Measurements from ENCODE around the gene NFAM1.

Gene NFAM1, protein sequence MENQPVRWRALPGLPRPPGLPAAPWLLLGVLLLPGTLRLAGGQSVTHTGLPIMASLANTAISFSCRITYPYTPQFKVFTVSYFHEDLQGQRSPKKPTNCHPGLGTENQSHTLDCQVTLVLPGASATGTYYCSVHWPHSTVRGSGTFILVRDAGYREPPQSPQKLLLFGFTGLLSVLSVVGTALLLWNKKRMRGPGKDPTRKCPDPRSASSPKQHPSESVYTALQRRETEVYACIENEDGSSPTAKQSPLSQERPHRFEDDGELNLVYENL

DNA sequence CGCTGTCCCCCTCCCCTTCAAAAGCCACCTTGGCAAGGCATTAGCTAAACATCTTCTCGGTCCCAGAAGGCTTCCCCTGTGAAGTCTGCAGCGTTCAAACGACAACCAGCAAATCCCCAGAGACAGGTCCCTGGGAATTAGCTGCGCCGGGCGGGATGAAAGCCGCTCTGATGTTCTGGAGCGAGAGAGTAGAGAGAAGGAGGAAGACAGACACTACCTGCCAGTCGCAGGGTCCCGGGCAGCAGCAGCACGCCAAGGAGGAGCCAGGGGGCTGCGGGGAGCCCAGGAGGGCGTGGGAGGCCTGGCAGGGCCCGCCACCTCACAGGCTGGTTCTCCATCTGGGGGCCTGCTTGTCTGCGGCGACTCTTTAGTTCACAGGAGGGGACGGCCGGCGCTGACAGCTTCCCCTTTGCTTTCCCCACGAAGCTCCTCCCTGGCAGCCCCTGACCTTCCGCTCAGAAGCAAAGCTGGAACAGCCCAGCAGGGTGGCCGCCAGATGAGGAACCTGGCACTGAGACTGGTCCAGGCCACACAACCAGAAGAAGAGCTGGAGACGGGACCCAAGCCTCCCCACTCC, at the start of gene NFAM1:
NFAM1 (minus strand) TSS at position 384 of the 577 bp plus-strand sequence; CDS start at position 338, 46 bp downstream.
- Histone ChIP-seq H3K4me1 (ENCODE audit: control insufficient read depth in 5 of 5, insufficient read depth in 5 of 5, low read length in 5 of 5) (peaks cover 5 to 51% (median 29%) of the 10 kb centered on the region in 5 donors), H3K9ac (ENCODE audit: low read length in 5 of 5) (peak within 1 kb of the TSS in 3 of 5 donors; percentile 14 to 37 (median 31)), H3K36me3 (ENCODE audit: control insufficient read depth in 5 of 5, insufficient read depth in 5 of 5, low read length in 5 of 5) (no peaks in the 10 kb centered on the region), H3K27me3 (ENCODE audit: control insufficient read depth in 5 of 5, insufficient read depth in 4 of 5, low read length in 5 of 5) (peaks cover 3 to 49% (median 29%) of the 10 kb centered on the region in 5 donors), H3K27ac (ENCODE audit: low read depth, low read length) (no peak within 1 kb of the TSS), H3K9me3 (ENCODE audit: control insufficient read depth in 5 of 5, low read length in 5 of 5) (no peaks in the 10 kb centered on the region), H3K4me3 (ENCODE audit: low read depth in 1 of 5, low read length in 5 of 5) (peak within 1 kb of the TSS; percentile 33 to 51 (median 46))

DNA sequence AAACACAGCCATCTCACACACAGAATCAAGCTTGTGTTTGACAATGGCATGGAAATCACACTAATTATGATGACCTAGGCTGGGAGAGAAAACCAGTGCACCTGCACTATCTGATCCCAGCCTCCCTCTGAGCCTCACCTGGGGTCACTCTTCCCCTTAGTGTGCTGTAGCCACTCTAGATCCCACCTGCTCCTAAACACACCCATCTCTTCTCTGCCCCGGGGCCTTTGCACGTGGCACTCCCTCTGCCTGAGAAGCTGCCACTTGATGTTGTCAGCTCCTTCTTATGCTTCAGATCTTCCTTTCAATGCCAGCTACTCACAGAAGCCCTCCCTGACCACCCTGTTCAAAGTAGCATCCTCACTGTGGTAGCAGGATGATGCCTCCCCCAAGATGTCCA, 42.9 kb upstream of the NFAM1 start:
- Histone ChIP-seq H3K36me3 (ENCODE audit: control insufficient read depth in 5 of 5, insufficient read depth in 5 of 5, low read length in 5 of 5) (no peaks in the 10 kb centered on the region), H3K27ac (ENCODE audit: low read depth, low read length) (no peak overlapping the region), H3K4me3 (ENCODE audit: low read depth in 1 of 5, low read length in 5 of 5) (no peak overlapping the region)

DNA sequence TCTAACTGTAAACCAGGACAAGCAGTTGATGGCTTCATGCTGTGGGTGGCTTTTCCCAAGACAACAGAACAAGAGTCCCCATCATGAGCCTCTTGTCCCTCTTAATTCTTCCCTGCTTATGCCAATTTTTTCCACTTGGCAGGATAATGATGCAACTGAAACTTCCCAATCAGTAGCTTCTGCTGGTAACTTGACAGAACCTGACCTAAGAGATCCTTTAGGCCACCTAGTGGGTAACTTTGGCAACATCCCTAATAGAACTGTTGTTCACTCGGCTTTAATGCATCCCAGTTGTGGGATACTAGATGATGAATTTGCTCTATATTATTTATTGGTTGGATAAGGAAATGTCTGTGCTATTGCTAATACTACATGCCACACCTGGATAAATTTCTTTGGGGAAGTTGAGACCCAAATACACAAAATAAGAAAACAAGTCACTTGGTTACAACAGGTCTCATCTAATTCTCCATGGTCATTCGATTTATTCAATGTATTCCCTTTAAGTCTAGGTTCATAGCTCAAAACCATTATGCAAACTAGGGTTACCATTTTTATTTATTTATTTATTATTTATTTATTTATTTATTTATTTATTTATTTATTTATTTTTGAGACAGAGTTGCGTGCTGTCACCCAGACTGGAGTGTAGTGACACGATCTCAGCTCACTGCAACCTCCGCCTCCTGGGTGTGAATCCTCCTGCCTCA, 41.4 kb upstream of the NFAM1 start:
- no peak overlapping the region for H3K27ac ChIP-seq (ENCODE audit: low read depth, low read length)
- H3K36me3 ChIP-seq (ENCODE audit: control insufficient read depth in 5 of 5, insufficient read depth in 5 of 5, low read length in 5 of 5) = no peaks in the 10 kb centered on the region
- H3K4me1 ChIP-seq (ENCODE audit: control insufficient read depth in 5 of 5, insufficient read depth in 5 of 5, low read length in 5 of 5) = no peaks in the 10 kb centered on the region
- no peaks in the 10 kb centered on the region for H3K9me3 ChIP-seq (ENCODE audit: control insufficient read depth in 5 of 5, low read length in 5 of 5)
- no peak overlapping the region for H3K9ac ChIP-seq (ENCODE audit: low read length in 5 of 5)
- H3K27me3 ChIP-seq (ENCODE audit: control insufficient read depth in 5 of 5, insufficient read depth in 4 of 5, low read length in 5 of 5) = no peaks in the 10 kb centered on the region
- H3K4me3 ChIP-seq (ENCODE audit: low read depth in 1 of 5, low read length in 5 of 5) = no peak overlapping the region

More for the DNA sequence above, 42.9 kb upstream of the NFAM1 start:
- no peaks in the 10 kb centered on the region for H3K27me3 ChIP-seq (ENCODE audit: control insufficient read depth in 5 of 5, insufficient read depth in 4 of 5, low read length in 5 of 5)
- no peaks in the 10 kb centered on the region for H3K4me1 ChIP-seq (ENCODE audit: control insufficient read depth in 5 of 5, insufficient read depth in 5 of 5, low read length in 5 of 5)
- H3K9me3 ChIP-seq (ENCODE audit: control insufficient read depth in 5 of 5, low read length in 5 of 5) = no peaks in the 10 kb centered on the region
- H3K9ac ChIP-seq (ENCODE audit: low read length in 5 of 5) = no peak overlapping the region

DNA sequence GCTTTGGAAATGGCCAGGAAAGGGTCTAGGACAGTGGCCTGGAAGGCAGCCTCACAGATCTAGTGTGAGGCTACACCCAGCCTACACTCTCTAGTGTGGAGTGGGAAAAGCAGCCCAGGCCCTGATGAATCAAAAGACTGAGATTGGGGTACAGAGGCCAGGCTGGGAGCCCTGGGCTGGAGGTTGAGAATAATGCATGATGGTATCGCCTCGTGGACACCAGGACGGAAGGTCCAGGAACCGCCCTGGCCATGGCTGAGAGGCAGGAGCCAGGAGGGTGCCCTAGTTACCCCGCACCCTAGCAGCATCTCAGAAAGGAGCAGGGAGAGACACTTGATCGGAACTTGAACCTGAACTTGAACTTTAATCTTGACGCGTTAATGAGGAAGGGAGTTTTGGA, 40.5 kb upstream of the NFAM1 start:
- Histone ChIP-seq H3K36me3 (ENCODE audit: control insufficient read depth in 5 of 5, insufficient read depth in 5 of 5, low read length in 5 of 5) (no peaks in the 10 kb centered on the region), H3K4me3 (ENCODE audit: low read depth in 1 of 5, low read length in 5 of 5) (no peak overlapping the region), H3K9ac (ENCODE audit: low read length in 5 of 5) (no peak overlapping the region), H3K9me3 (ENCODE audit: control insufficient read depth in 5 of 5, low read length in 5 of 5) (no peaks in the 10 kb centered on the region), H3K27me3 (ENCODE audit: control insufficient read depth in 5 of 5, insufficient read depth in 4 of 5, low read length in 5 of 5) (no peaks in the 10 kb centered on the region), H3K27ac (ENCODE audit: low read depth, low read length) (no peak overlapping the region), H3K4me1 (ENCODE audit: control insufficient read depth in 5 of 5, insufficient read depth in 5 of 5, low read length in 5 of 5) (no peaks in the 10 kb centered on the region)

DNA sequence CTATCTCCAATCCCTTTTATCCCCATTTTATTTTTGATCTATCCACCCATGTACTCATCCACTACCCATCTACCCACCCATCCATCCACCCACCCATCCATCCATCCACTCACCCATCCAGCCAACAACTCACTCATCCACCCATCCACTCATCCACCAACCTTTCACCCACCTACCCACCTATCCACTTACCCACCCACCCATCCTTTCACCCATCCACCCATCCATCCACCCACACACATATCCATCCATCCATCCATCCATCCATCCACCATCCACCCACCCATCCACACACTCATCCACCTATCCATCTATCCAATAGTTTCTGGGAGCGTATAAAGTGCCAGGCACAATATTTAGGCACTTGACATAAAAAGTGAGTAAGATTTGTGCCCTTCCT, 39.2 kb upstream of the NFAM1 start:
- Histone ChIP-seq H3K4me1 (ENCODE audit: control insufficient read depth in 5 of 5, insufficient read depth in 5 of 5, low read length in 5 of 5) (no peaks in the 10 kb centered on the region), H3K4me3 (ENCODE audit: low read depth in 1 of 5, low read length in 5 of 5) (no peak overlapping the region), H3K27me3 (ENCODE audit: control insufficient read depth in 5 of 5, insufficient read depth in 4 of 5, low read length in 5 of 5) (no peaks in the 10 kb centered on the region), H3K36me3 (ENCODE audit: control insufficient read depth in 5 of 5, insufficient read depth in 5 of 5, low read length in 5 of 5) (no peaks in the 10 kb centered on the region), H3K27ac (ENCODE audit: low read depth, low read length) (no peak overlapping the region), H3K9ac (ENCODE audit: low read length in 5 of 5) (no peak overlapping the region), H3K9me3 (ENCODE audit: control insufficient read depth in 5 of 5, low read length in 5 of 5) (no peaks in the 10 kb centered on the region)

DNA sequence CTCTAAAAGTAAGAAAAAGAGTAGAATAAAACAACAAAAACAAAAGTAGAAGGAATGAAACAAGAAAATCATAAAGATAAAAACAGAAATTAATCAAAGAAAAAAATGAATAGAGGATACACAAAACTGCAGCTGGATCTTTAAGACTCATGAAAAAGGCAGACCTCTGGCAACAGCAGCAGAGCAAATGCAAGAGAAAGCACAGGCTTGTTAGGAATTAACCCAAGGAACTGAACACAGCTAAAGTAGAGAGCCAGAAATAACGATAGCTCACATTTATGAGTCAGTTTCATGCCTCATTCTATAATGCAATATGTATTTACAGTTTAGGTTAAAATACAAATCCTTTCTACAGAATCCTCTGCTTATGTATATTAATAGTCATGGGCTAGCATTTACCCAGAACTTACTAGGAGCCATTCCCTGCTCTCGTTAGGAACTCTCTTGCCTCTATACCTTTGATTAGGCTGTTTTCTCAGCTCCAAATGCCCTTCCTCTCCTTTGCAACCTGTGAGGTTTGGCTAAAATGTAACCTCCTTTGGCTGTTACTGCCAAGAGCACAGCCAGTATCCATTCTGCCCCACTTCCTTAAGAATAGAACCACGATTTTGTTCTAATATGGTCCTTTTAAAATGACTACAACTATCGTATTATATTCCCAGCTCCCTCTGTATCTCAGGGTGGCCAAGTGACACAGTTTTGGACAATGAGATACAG, 38.3 kb upstream of the NFAM1 start:
- H3K27ac ChIP-seq (ENCODE audit: low read depth, low read length) = no peak overlapping the region
- H3K9me3 ChIP-seq (ENCODE audit: control insufficient read depth in 5 of 5, low read length in 5 of 5) = no peaks in the 10 kb centered on the region
- no peak overlapping the region for H3K4me3 ChIP-seq (ENCODE audit: low read depth in 1 of 5, low read length in 5 of 5)
- no peak overlapping the region for H3K9ac ChIP-seq (ENCODE audit: low read length in 5 of 5)
- no peaks in the 10 kb centered on the region for H3K36me3 ChIP-seq (ENCODE audit: control insufficient read depth in 5 of 5, insufficient read depth in 5 of 5, low read length in 5 of 5)
- no peaks in the 10 kb centered on the region for H3K4me1 ChIP-seq (ENCODE audit: control insufficient read depth in 5 of 5, insufficient read depth in 5 of 5, low read length in 5 of 5)
- no peaks in the 10 kb centered on the region for H3K27me3 ChIP-seq (ENCODE audit: control insufficient read depth in 5 of 5, insufficient read depth in 4 of 5, low read length in 5 of 5)

DNA sequence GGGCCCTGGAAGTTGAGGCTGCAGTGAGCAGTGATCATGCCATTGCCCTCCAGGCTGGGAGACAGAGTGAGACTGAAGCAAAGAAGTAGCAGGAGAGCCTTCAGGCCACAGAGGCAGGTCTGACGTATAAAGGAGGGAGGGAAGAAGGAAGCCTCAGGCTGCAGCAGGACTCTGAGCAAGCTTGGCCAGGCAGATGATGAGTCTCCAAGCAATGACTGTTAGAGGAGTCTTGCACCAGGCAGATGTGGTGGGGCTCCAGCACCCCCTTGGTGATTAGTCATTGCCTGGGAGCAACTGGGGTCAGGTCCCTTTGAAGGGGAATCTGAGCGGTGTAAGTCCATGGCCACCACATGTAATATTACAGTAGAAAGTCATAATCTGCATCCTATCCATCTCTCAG, 36.6 kb upstream of the NFAM1 start:
- H3K27me3 ChIP-seq (ENCODE audit: control insufficient read depth in 5 of 5, insufficient read depth in 4 of 5, low read length in 5 of 5) = no peaks in the 10 kb centered on the region
- no peak overlapping the region for H3K9ac ChIP-seq (ENCODE audit: low read length in 5 of 5)
- H3K9me3 ChIP-seq (ENCODE audit: control insufficient read depth in 5 of 5, low read length in 5 of 5) = no peaks in the 10 kb centered on the region
- no peaks in the 10 kb centered on the region for H3K4me1 ChIP-seq (ENCODE audit: control insufficient read depth in 5 of 5, insufficient read depth in 5 of 5, low read length in 5 of 5)
- H3K4me3 ChIP-seq (ENCODE audit: low read depth in 1 of 5, low read length in 5 of 5) = no peak overlapping the region
- H3K36me3 ChIP-seq (ENCODE audit: control insufficient read depth in 5 of 5, insufficient read depth in 5 of 5, low read length in 5 of 5) = no peaks in the 10 kb centered on the region
- no peak overlapping the region for H3K27ac ChIP-seq (ENCODE audit: low read depth, low read length)

DNA sequence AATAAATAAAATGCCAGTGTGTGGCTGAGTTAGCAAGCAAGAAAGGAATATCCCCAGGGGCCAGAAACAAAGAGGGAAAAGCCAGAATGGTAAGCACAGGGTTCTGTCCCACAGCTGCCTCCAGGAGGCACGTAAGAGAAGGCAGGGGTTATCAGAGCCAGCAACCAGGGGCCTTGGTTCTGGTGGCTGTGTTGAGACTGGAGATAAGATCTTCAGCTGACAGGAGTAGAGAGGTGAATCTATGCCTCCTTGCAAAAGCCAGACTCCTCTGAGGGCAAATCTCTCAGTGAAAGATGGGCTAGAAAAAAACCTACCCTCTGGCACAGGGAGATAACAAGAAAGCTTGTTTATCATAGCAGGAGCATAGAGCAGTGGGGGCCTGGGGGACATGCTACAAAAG, 29.8 kb upstream of the NFAM1 start:
- Histone ChIP-seq H3K9ac (ENCODE audit: low read length in 5 of 5) (no peak overlapping the region), H3K36me3 (ENCODE audit: control insufficient read depth in 5 of 5, insufficient read depth in 5 of 5, low read length in 5 of 5) (no peaks in the 10 kb centered on the region), H3K27me3 (ENCODE audit: control insufficient read depth in 5 of 5, insufficient read depth in 4 of 5, low read length in 5 of 5) (peaks cover 3 to 36% (median 31%) of the 10 kb centered on the region in 5 donors), H3K27ac (ENCODE audit: low read depth, low read length) (no peak overlapping the region), H3K9me3 (ENCODE audit: control insufficient read depth in 5 of 5, low read length in 5 of 5) (no peaks in the 10 kb centered on the region), H3K4me3 (ENCODE audit: low read depth in 1 of 5, low read length in 5 of 5) (no peak overlapping the region), H3K4me1 (ENCODE audit: control insufficient read depth in 5 of 5, insufficient read depth in 5 of 5, low read length in 5 of 5) (no peaks in the 10 kb centered on the region)

DNA sequence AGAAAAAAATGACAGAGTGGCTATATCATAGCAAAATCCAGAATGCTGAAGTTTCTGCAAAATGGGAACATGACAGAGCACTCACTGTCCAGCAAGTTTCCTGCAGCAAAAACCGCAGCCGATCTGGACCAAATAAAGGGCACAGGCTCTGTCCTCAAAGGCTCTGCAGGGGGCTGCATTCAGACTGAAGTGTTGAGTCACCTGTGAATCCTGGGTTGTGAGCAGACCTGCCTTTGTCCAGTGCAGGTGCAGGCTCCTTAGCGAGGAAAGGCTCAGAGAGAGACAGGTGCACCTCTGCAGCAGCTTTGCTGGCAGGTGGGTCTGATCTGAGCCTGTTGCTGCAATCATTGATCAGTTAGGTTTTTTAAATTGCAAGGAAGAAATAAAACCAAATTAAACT, 29.3 kb upstream of the NFAM1 start:
- Histone ChIP-seq H3K36me3 (ENCODE audit: control insufficient read depth in 5 of 5, insufficient read depth in 5 of 5, low read length in 5 of 5) (no peaks in the 10 kb centered on the region), H3K4me1 (ENCODE audit: control insufficient read depth in 5 of 5, insufficient read depth in 5 of 5, low read length in 5 of 5) (no peaks in the 10 kb centered on the region), H3K27ac (ENCODE audit: low read depth, low read length) (no peak overlapping the region), H3K9me3 (ENCODE audit: control insufficient read depth in 5 of 5, low read length in 5 of 5) (no peaks in the 10 kb centered on the region), H3K4me3 (ENCODE audit: low read depth in 1 of 5, low read length in 5 of 5) (no peak overlapping the region), H3K27me3 (ENCODE audit: control insufficient read depth in 5 of 5, insufficient read depth in 4 of 5, low read length in 5 of 5) (peaks cover 3 to 36% (median 31%) of the 10 kb centered on the region in 5 donors), H3K9ac (ENCODE audit: low read length in 5 of 5) (no peak overlapping the region)
